Mononuclear cell (primary cell): ENCODE results near the gene TOMM20. TPM values are rescaled to one million over a fixed set of nuclear protein-coding genes. Genes with fewer than 3 reads are reported as not detected.

Experiments
- H3K27me3 ChIP-seq: 2 replicates; pipeline ENCODE4 v1.6.0; 2011; ENCODE audit warnings: low read length, control low read depth; ENCODE audit not compliant: insufficient read depth
- H3K4me1 ChIP-seq: 2 replicates; pipeline ENCODE4 v1.5.1; 2011; ENCODE audit warnings: mild to moderate bottlenecking, low read length, control low read depth; ENCODE audit not compliant: insufficient read depth
- H3K4me3 ChIP-seq: 2 replicates; pipeline ENCODE4 v1.5.1; 2011; ENCODE audit warnings: mild to moderate bottlenecking, low read length, moderate library complexity
- H3K9me3 ChIP-seq: 2 replicates; pipeline ENCODE4 v1.5.1; 2011; ENCODE audit warnings: low read depth, mild to moderate bottlenecking, control low read depth, low read length
- total RNA-seq: library from RNA; depleted of rRNA; stranded (reverse); fragments of >200 nt; gene quantifications from one replicate; pipeline ENCODE4 v1.2.3, GENCODE V29; 2012

TOMM20 gene
- total RNA-seq, 1 donor = 89.1 TPM

DNA sequence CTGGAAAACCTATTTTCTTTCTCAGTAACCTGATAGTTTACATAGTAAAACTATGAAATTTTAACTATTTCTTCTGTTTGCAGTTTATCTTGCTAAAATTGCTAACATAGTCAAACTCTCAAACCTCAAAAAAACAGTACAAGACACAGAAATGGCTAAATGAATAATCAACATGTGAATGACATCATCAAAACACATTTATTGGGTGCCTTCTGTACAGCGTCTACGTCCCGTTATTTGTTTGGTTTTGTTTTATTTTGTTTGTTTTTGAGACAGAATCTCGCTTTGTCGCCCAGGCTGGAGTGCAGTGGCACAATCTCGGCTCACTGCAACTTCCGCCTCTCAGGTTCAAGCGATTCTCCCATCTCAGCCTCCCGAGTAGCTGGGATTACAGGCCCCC is 21.2 kb upstream of the TOMM20 start:
- Histone ChIP-seq H3K9me3 (no peaks in the 10 kb centered on the region), H3K4me3 (no peak overlapping the region), H3K4me1 (no peaks in the 10 kb centered on the region), H3K27me3 (no peaks in the 10 kb centered on the region)

DNA sequence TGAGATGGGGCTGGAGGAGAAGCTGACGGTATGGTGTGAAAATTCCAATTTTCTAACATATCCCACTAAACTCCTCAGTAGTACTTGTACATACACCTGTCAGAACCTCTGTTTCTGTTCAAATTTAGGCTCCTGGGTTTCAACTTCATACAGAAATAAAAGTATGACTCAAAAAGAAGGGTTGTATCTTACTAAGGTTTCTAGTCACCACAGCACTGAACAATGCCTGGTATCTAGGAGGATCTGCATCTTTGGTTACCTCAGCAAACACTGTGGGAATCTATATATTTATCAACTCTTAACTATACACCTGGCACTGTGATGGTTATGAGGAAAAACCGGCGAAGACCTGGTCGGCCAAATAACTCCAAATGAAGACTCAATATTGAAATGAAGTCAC is 18.6 kb upstream of the TOMM20 start:
- Histone ChIP-seq H3K4me3 (no peak overlapping the region), H3K4me1 (no peaks in the 10 kb centered on the region), H3K27me3 (no peaks in the 10 kb centered on the region), H3K9me3 (no peaks in the 10 kb centered on the region)

DNA sequence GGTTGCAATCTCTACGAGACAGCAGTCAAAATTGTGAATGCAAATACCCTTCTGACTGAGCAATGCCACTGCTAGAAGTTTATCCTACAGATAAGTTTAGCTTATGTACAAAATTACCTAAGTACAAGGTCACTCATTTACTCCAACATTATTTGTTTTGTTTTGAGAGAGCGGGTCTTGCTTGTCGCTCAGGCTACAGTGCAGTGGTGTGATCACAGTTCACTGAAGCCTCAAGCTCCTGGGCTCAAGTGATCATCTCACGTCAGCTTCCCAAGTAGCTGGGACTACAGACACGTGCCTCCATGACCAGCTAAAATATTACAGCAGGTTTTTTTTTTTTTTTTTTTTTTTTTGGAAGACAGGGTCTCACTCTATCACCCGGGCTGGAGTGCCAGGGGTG is 17.0 kb upstream of the TOMM20 start:
- no peaks in the 10 kb centered on the region for H3K9me3 ChIP-seq
- H3K4me1 ChIP-seq = no peaks in the 10 kb centered on the region
- no peaks in the 10 kb centered on the region for H3K27me3 ChIP-seq
- no peak overlapping the region for H3K4me3 ChIP-seq

DNA sequence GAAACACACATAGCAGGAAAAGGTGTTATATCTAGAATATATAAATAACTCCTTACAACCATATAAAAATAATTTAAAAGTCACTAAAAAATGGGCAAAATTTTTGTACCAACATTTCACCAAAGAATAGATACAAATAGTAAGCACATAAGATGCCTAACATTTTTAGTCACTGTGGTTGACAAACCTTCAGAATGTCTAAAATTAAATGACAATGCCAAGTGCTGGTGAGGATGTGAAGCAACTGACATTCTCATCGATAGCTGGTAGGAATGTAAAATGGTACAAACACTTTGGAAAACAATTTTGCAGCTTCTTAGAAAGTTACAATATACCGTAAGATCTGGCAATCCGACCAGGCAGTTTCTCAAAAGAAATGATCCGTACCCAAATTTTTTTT is 14.4 kb upstream of the TOMM20 start:
- Histone ChIP-seq H3K9me3 (no peaks in the 10 kb centered on the region), H3K27me3 (no peaks in the 10 kb centered on the region), H3K4me3 (no peak overlapping the region), H3K4me1 (no peaks in the 10 kb centered on the region)

DNA sequence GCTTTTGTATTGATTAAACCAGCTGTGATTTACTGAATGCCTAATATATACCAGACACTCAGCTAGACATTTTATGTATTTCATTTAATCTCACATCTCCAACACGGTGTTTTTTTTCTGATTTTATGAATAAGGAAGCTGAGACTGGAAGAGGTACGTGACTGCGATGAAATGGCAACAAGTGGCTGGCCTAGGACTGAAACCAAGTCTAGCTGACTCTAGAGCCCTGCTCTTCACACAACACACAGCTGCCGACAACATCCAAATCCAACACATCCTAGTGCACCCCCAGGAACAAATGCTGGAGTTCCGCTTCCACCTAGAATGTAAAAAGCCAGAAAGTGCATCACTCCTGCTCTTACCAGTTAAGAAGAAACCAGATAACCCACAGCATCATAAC is 10.7 kb upstream of the TOMM20 start:
- Histone ChIP-seq H3K27me3 (no peaks in the 10 kb centered on the region), H3K4me3 (no peak overlapping the region), H3K4me1 (no peaks in the 10 kb centered on the region), H3K9me3 (no peaks in the 10 kb centered on the region)

DNA sequence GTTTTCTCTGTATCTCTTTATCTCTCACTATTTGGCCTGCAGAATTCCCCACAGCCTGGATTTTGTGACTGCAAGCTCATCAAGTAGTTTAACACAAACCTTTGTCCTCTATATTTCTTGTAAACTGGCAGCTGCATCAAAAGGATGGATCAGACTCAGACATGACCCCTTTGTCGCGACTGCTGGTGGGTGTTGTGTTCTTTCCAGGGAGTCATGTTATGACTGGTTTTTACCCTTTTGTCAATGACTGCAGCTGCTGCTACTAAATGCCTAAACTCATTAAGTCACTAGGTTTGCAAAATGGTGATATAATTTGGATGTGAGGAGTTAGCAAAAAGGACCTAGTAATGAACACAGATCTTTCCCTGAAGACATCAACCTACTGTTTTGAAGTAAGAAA is 10.2 kb upstream of the TOMM20 start:
- H3K4me3 ChIP-seq = no peak overlapping the region
- H3K27me3 ChIP-seq = no peaks in the 10 kb centered on the region
- H3K9me3 ChIP-seq = no peaks in the 10 kb centered on the region
- no peaks in the 10 kb centered on the region for H3K4me1 ChIP-seq

DNA sequence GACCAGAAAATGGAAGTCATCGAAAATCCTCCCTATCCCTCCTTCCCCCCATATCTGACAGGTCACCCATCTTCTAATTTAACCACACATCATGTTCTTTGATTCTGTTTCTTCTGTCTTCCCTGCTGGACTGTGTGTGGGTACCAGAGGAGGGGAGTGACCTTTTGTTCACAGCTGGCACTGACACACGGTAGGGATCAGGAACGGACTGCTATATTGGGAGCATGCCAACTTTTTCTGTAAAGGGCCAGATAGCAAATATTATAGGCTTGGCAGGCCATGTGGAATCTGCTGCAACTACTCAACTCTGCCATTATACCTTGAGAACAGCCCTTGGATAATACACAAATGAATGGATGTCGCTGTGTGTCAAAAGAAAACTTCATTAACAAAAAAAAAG is 7.5 kb upstream of the TOMM20 start:
- no peaks in the 10 kb centered on the region for H3K9me3 ChIP-seq
- no peaks in the 10 kb centered on the region for H3K27me3 ChIP-seq
- H3K4me1 ChIP-seq = no peaks in the 10 kb centered on the region
- H3K4me3 ChIP-seq = no peak overlapping the region

DNA sequence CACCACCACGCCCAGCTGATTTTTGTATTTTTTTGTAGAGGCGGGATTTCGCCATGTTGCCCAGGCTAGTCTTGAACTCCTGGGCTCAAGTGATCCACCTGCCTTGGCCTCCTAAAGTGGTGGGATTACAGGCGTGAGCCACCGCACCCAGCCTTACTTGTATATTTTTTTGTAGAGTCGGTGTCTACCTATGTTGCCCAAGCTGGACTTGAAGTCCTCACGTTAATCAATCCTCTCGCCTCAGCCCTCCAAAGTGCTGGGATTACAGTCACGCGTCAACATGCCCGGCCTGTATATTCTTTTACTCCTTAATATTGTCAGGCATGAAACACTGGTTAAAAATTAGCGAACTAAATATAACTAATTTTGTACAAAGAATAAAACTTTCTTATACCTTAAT is 5.5 kb upstream of the TOMM20 start:
- Histone ChIP-seq H3K9me3 (no peaks in the 10 kb centered on the region), H3K27me3 (no peaks in the 10 kb centered on the region), H3K4me3 (no peak overlapping the region)

DNA sequence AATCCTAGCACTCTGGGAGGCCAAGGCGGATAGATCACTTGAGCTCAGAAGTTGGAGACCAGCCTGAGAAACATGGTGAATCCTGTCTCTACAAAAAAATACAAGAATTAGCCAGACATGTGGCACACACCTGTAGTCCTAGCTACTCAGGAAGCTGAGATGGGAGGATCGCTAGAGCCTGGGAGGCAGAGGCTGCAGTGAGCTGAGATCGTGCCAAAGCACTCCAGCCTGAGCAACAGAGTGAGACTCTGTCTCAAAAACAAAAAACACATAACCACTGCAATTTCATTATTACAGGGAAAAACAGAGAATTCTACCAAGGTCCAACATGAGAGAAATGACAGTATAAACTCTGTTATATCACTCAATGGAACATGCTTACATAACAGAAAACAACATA is 4.4 kb upstream of the TOMM20 start:
- Histone ChIP-seq H3K4me3 (no peak overlapping the region), H3K4me1 (peaks cover 3% of the 10 kb centered on the region), H3K27me3 (no peaks in the 10 kb centered on the region), H3K9me3 (no peaks in the 10 kb centered on the region)

More for the DNA sequence above, 5.5 kb upstream of the TOMM20 start:
- peaks cover 2% of the 10 kb centered on the region for H3K4me1 ChIP-seq

DNA sequence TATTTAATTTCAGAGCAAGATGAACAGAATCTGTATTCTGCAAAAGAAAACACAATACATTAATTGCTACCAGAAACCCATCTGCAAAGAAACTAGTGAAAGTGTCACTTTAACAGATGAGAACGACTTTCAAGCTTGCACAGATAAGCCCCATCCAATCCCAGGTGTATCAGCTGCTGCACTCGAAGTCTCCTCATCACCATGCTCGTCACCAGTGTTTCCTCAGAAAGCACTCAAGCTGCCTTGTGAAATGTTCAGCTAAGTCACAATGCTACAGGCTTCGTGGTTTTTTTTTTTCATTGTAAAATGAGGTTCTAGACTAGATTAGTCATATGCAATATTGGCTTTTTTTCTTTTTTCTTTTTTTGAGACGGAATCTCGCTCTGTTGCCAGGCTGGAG is 3.3 kb upstream of the TOMM20 start:
- Histone ChIP-seq H3K4me1 (peaks cover 14% of the 10 kb centered on the region), H3K4me3 (no peak overlapping the region), H3K27me3 (no peaks in the 10 kb centered on the region)

DNA sequence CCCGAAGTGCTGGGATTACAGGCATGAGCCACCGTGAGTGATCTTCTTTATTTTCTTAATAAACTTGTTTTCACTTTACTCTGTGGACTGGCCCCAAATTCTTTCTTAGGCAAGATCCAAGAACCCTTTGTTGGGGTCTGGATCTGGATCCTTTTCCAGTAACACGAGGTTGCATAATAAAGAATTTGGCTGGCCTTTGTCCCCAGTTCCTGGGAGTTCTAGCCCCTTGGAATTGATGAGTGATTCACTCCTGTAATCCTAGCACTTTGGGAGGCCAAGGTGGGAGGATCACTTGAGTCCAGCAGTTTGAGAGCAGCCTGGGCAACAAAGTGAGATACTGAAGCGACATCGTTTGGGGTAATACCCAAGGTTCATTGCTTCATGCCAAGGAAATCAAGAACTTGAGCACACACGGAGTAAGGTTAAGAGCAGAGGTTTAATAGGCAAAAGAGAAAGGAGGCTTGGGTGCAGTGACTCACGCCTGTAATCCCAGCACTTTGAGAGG is 2.2 kb upstream of the TOMM20 start:
- H3K4me1 ChIP-seq = peaks cover 25% of the 10 kb centered on the region
- no peak overlapping the region for H3K4me3 ChIP-seq
- H3K9me3 ChIP-seq = no peaks in the 10 kb centered on the region
- no peaks in the 10 kb centered on the region for H3K27me3 ChIP-seq

More for the DNA sequence above, 3.3 kb upstream of the TOMM20 start:
- no peaks in the 10 kb centered on the region for H3K9me3 ChIP-seq

DNA sequence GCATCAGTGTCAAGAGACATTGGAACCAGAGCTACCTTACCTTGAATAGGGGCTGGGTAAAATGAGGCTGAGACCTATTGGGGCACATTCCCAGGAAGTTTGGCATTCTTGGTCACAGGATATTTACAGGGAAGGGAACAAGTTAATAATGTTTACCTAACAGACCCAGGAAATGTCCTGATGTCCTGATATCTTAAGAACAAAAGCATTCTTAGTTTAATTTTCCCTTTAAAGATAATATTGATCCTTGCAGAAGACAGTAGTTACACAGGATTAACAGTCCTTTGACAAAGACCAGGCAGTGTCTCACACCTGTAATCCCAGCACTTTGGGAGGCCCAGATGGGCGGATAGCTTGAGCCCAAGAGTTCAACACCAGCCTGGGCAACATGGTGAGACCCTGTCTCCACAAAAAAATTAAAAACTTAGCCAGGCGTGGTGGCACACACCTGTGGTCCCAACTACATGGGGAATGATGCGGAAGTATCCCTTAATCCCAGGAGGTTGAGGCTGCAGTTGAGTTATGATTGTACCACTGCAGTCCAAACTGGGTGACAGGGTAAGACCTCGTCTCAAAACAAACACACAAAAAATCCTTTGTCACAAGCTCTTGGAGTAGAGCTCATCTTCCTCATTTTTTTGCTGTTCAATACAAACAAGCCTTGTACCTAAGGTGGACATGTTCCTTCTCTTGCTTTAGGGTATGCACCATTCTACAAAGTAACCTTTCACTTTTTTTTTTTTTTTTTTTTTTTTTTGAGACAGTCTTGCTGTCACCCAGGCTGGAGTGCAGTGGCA is 1.3 kb upstream of the TOMM20 start:
- H3K4me3 ChIP-seq = no peak overlapping the region

DNA sequence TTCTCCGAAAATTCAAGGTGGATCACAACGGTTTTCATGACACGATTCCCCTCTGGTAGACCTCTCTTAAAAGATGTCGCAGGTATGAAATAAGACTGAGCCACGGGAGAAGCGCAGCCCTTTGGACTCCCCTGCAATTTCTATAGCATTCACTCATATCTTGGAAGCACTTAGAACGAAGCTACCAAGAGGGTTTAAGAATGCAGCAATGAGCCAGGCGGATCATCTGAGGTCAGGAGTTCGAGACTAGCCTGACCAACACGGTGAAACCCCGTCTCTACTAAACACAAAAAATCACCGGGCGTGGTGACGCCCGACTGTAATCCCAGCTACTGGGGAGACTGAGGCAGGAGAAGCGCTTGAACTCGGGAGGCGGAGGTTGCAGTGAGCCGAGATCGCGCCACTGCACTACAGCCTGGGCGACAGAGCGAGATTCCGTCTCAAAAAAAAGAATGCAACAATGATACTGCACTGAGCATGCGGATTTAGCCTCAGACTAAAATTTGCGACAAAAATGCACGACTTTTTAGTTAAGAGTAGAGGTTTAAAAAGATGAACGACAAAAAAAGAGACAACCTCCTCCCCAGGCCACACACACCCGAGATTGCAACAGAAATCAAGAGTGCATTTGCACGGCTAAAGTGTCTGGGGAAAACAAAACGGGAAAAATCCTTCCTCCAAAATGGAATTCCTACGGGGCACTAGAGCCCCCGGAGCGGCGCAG is 743 bp downstream of the TOMM20 start:
- Histone ChIP-seq H3K4me3 (peak overlapping the region; percentile 97), H3K27me3 (no peaks in the 10 kb centered on the region), H3K4me1 (peaks cover 37% of the 10 kb centered on the region), H3K9me3 (no peaks in the 10 kb centered on the region)

More for the DNA sequence above, 1.3 kb upstream of the TOMM20 start:
- no peaks in the 10 kb centered on the region for H3K9me3 ChIP-seq
- H3K27me3 ChIP-seq = no peaks in the 10 kb centered on the region
- H3K4me1 ChIP-seq = peaks cover 29% of the 10 kb centered on the region

DNA sequence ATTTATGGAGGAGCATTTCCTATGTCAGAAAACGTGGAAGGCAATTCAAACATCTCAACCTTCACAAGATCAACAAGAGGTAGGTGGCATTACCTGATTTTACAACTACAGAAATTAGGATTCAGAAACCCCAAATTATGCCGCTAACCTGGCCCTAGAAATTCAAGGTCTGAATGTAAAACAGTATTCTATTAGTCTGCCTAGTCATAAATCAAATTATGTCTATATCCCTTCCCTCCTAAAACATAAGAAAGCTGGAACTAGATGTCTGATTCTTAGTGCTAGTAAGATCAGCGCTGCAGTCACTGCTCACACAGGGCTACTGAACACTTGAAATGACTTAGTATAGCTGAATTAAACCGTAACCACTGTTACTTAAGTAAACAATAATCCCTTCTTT is 1.4 kb downstream of the TOMM20 start:
- H3K9me3 ChIP-seq = no peaks in the 10 kb centered on the region
- H3K27me3 ChIP-seq = no peaks in the 10 kb centered on the region
- H3K4me1 ChIP-seq = peaks cover 41% of the 10 kb centered on the region
- H3K4me3 ChIP-seq = peak overlapping the region; percentile 97

DNA sequence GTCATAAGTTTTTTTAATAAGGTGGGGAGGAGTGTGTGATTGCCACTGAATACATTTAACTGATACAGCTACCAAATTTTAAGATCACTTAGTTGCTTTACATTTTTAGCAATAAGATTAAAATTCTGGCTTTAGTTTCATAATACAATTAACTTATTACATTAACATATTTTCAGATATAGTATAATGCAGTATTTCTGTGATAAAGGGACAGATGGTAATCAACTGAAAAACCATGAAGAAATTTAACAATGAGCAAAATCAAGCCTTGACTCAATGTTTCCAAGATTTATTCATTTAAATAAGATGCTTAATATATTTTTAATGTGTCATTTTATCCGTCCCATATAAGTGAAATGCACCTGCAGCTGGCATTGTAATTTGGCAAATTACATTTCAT is 4.0 kb downstream of the TOMM20 start:
- H3K4me3 ChIP-seq = no peak overlapping the region

More for the DNA sequence above, 4.0 kb downstream of the TOMM20 start:
- Histone ChIP-seq H3K27me3 (no peaks in the 10 kb centered on the region), H3K4me1 (peaks cover 41% of the 10 kb centered on the region), H3K9me3 (no peaks in the 10 kb centered on the region)
